ENCODE data around the gene TOMM5.

GRCh38 chr9:37592108-37592951 is at the start of gene TOMM5:
- TF ChIP-seq, protein P1, sequence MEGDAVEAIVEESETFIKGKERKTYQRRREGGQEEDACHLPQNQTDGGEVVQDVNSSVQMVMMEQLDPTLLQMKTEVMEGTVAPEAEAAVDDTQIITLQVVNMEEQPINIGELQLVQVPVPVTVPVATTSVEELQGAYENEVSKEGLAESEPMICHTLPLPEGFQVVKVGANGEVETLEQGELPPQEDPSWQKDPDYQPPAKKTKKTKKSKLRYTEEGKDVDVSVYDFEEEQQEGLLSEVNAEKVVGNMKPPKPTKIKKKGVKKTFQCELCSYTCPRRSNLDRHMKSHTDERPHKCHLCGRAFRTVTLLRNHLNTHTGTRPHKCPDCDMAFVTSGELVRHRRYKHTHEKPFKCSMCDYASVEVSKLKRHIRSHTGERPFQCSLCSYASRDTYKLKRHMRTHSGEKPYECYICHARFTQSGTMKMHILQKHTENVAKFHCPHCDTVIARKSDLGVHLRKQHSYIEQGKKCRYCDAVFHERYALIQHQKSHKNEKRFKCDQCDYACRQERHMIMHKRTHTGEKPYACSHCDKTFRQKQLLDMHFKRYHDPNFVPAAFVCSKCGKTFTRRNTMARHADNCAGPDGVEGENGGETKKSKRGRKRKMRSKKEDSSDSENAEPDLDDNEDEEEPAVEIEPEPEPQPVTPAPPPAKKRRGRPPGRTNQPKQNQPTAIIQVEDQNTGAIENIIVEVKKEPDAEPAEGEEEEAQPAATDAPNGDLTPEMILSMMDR (IDR thresholded peaks at IDR 0.05): no peak
- peak in 1 of 2 donors; percentile 13 for TF ChIP-seq POLR2A (IDR thresholded peaks at IDR 0.05)

Measured in lower leg skin (tissue), 3 donors.